Right ventricle myocardium superior (tissue), 1 donor: ENCODE data around the gene FLT1. TPM values are rescaled to one million over a fixed set of nuclear protein-coding genes. Genes with fewer than 3 reads are reported as not detected.

Experiments
- total RNA-seq: library from RNA; stranded (reverse); fragmentation: NEBNext Ultra II Directional; extraction: Animal tissue kit (Norgen Biotek cat#: 25700); gene quantifications from one replicate; pipeline ENCODE4 v1.2.1, GENCODE V29; 2021
- donor health status: DM: no; HTN: yes; CAD: no; lungs with severe emphysema.

Gene FLT1
- total RNA-seq, 1 donor from 2014 or later = 42.0 TPM

Other genes with a start within 250 kb of the FLT1 start
- gene POMP, start 164.0 kb upstream of the FLT1 start, total RNA-seq = 112 TPM
- 16.2 TPM for gene SLC46A3, start 223.8 kb upstream of the FLT1 start, total RNA-seq